Spleen (tissue), 11 donors: Measurements from ENCODE around the gene TMEM158. TPM values are rescaled to one million over a fixed set of nuclear protein-coding genes. Genes with fewer than 3 reads are reported as not detected.

Experiments used
- DNase-seq: peaks from one replicate; pipeline ENCODE4 v3.0.0-alpha.2; 2020
- H3K27ac ChIP-seq, 8 donors: fragments of 200-600 bp; sonication (generic) in 7 of 8; 1 replicate in 4 of 8; 2 replicates in 4 of 8; pipeline versions ENCODE4 v1.5.0 to v1.8.0; 2016 to 2021; ENCODE audit warnings: inconsistent platforms in 4 of 8, mild to moderate bottlenecking in 4 of 8, moderate library complexity in 1 of 8
- H3K27me3 ChIP-seq, 7 donors: fragments of 200-600 bp; sonication (generic) in 6 of 7; replicated peaks in 1 of 7; 1 replicate in 4 of 7; 2 replicates in 3 of 7; pipeline versions ENCODE4 v1.5.0 to v1.8.0; 2016 to 2021; ENCODE audit warnings: inconsistent platforms in 3 of 7, mild to moderate bottlenecking in 1 of 7
- H3K36me3 ChIP-seq, 6 donors: fragments of 200-600 bp; sonication (generic) in 5 of 6; 1 replicate in 4 of 6; 2 replicates in 2 of 6; pipeline versions ENCODE4 v1.5.0 to v1.8.0; 2016 to 2021; ENCODE audit warnings: inconsistent platforms in 2 of 6
- H3K4me1 ChIP-seq, 6 donors: fragments of 200-600 bp; sonication (generic) in 5 of 6; 1 replicate in 3 of 6; 2 replicates in 3 of 6; pipeline versions ENCODE4 v1.5.0 to v1.8.0; 2016 to 2021; ENCODE audit warnings: inconsistent platforms in 3 of 6
- H3K4me3 ChIP-seq, 8 donors: fragments of 200-600 bp; sonication (generic) in 7 of 8; 1 replicate in 4 of 8; 2 replicates in 4 of 8; pipeline versions ENCODE4 v1.5.0 to v1.8.0; 2016 to 2021; ENCODE audit warnings: inconsistent platforms in 4 of 8, mild to moderate bottlenecking in 4 of 8, moderate library complexity in 2 of 8
- H3K9me3 ChIP-seq, 8 donors: fragments of 200-600 bp; sonication (generic) in 7 of 8; 1 replicate in 4 of 8; 2 replicates in 4 of 8; pipeline versions ENCODE4 v1.5.0 to v1.8.0; 2016 to 2021; ENCODE audit warnings: inconsistent platforms in 4 of 8
- POLR2A ChIP-seq, 3 donors: fragments of 450-650 bp; IDR thresholded peaks; one replicate each; pipeline ENCODE4 v1.5.1; 2017; ENCODE audit warnings: antibody characterized with exemption in 3 of 3, mild to moderate bottlenecking in 1 of 3
- POLR2AphosphoS5 ChIP-seq, 3 donors: sonication (generic); formaldehyde crosslinking; IDR thresholded peaks; one replicate each; pipeline ENCODE4 v1.5.1; 2017; ENCODE audit warnings: antibody characterized with exemption in 3 of 3
- WGBS, 5 donors: extraction: QIAGEN DNeasy Blood & Tissue Kit in 3 of 5; methylation state at CpG; one replicate each; pipeline versions ENCODE4 v1.1.5 to v1.1.7; 2013 to 2018; 5-methylcytosine and 5-hydroxymethylcytosine counted together
- intact Hi-C: fragments of 100-400 bp; cut with DNase I; formaldehyde crosslinking; loops from one replicate; pipeline ENCODE4 v1.15.0; 2023; ENCODE audit warnings: low total_unique reads
- polyA plus RNA-seq, 3 donors: library from polyadenylated mRNA; stranded (reverse); fragments of 200-250 nt; gene quantifications; one replicate each; pipeline ENCODE4 v1.2.1, GENCODE V29; 2013
- total RNA-seq, 7 donors: library from RNA; depleted of rRNA in 3 of 7; stranded (reverse); fragments of >200 nt in 3 of 7; fragmentation: NEBNext Ultra II Directional in 4 of 7; extraction: Animal tissue kit (Norgen Biotek cat#: 25700) in 4 of 7; gene quantifications; one replicate each; pipeline versions ENCODE4 v1.1.0 to v1.2.1, GENCODE V29; 2016 to 2021
- TF ChIP-seq, protein P1 (sequence below), 11 experiments: fragments of 200-600 bp in 7 of 11; fragments of 450-650 bp in 4 of 11; sonication (generic) in 4 of 11; IDR thresholded peaks in 8 of 11; conservative IDR thresholded peaks in 3 of 11; 1 replicate in 7 of 11; 2 replicates in 4 of 11; pipeline versions ENCODE4 v1.4.0 to v1.8.0; 2016 to 2021; ENCODE audit warnings: antibody characterized with exemption in 11 of 11, inconsistent platforms in 4 of 11, mild to moderate bottlenecking in 1 of 11
- donor health status: healthy with polysubstance abuse.
- donor health status: DM: no; HTN: no; CAD: no; lungs with moderate emphysema.
- donor health status: DM: no; HTN: no; CAD: no.
- donor health status: Bipolar disorder and iron deficiency.
- donor health status: healthy.
- donor health status: DM: no; HTN: no; CAD: no.
- donor health status: DM: yes; HTN: yes; CAD: no.

The TMEM158 gene
- total and polyA plus RNA-seq, 10 donors, result 0.26 to 1.7 (median 0.79) TPM; not detected in 1

DNA sequence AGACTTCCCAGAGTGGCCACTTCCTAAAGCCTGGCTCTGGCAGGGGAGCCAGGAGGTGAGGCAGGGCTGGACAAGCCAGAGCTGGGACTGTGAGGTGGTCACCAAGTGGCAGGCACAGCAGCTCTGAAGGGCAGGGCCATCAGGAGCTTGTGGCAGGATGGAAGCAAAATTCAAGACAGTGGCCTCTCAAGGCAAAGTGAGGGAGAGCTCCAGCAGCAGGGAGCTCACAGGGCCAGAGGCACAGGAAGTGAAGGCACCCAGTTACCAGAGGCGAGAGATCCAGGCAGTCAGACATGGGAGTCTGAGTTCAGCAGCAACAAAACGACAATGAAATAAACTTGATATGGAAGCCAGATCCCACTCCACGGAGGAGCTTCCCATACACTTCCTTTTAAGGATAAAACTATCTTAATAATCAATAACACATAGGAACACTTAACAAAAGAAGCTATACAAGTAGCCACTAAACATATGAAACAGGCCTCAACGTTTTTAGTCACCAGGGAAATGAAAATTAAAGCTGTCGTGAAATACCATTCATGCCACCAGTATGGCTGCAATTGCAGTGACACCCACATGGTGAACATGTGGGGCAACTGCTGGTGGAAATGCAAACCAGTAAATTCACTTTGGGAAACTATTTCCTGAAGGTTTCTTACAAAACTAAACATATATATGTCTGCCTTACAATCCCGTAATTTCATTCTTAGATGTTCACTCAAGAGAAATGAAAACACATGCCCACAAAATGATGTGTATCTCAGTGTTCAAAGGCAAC lies 35.4 kb upstream of the TMEM158 start:
- Histone ChIP-seq H3K36me3 (no peaks in the 10 kb centered on the region), H3K27me3 (no peaks in the 10 kb centered on the region), H3K27ac (no peak overlapping the region), H3K4me3 (no peak overlapping the region), H3K9me3 (no peaks in the 10 kb centered on the region), H3K4me1 (no peaks in the 10 kb centered on the region)
- WGBS, 5 donors, result 65 to 79% (median 69%) methylated on average over 6 of the region's 6 CpGs
- intact Hi-C loops, result no loop called here
- TF ChIP-seq POLR2A (IDR thresholded peaks at IDR 0.05), result no peak
- TF ChIP-seq POLR2AphosphoS5 (IDR thresholded peaks at IDR 0.05), result no peak
- no peak for DNase-seq

DNA sequence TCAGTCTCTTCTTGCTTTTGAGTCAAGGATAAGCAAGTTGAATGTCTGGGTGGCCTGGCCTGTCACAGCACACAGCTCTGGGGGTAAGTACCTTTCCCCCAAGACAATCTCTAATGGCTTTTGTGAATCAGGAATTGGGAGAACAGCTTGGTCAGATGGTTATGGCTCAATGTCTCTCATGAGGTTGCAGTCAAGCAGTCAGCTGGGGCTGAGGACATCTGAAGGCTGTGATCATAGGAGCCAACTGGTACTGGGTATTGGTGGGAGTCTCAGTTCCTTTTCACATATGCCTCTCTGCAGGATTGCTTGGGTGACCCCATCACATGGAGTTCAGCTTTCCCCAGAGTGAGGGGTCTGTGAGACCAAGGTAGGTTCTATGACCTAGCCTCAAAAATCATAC lies 33.0 kb upstream of the TMEM158 start:
- Histone ChIP-seq H3K36me3 (no peaks in the 10 kb centered on the region), H3K27me3 (no peaks in the 10 kb centered on the region), H3K9me3 (no peaks in the 10 kb centered on the region), H3K4me3 (no peak overlapping the region), H3K4me1 (no peaks in the 10 kb centered on the region), H3K27ac (no peak overlapping the region)
- no peak for DNase-seq
- intact Hi-C loops, result no loop called here
- no peak for TF ChIP-seq POLR2AphosphoS5 (IDR thresholded peaks at IDR 0.05)
- TF ChIP-seq POLR2A (IDR thresholded peaks at IDR 0.05), result no peak
- TF ChIP-seq, protein P1, sequence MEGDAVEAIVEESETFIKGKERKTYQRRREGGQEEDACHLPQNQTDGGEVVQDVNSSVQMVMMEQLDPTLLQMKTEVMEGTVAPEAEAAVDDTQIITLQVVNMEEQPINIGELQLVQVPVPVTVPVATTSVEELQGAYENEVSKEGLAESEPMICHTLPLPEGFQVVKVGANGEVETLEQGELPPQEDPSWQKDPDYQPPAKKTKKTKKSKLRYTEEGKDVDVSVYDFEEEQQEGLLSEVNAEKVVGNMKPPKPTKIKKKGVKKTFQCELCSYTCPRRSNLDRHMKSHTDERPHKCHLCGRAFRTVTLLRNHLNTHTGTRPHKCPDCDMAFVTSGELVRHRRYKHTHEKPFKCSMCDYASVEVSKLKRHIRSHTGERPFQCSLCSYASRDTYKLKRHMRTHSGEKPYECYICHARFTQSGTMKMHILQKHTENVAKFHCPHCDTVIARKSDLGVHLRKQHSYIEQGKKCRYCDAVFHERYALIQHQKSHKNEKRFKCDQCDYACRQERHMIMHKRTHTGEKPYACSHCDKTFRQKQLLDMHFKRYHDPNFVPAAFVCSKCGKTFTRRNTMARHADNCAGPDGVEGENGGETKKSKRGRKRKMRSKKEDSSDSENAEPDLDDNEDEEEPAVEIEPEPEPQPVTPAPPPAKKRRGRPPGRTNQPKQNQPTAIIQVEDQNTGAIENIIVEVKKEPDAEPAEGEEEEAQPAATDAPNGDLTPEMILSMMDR (IDR thresholded peaks at IDR 0.05 in 8 of 11, conservative IDR thresholded peaks at IDR 0.05 in 3 of 11), result no peak

DNA sequence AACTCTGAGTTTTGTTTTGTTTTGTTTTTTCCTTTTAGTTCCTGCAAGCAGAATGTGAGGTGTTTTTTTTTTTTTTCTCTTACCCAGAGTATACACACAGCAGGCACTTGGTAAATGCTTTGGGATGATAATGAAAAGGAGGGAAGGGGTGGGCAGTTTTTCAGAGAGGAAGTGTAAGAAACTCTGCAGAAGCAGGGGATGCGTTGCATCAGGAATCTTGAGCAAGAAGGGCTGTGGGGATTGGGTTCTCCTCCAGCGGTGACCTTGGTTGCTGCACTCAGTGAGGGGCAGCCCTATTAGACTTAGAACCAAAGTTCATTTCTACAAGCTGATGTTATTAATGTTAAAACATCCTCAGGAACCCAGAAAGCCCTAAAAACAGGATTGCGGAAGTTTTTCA lies 32.2 kb upstream of the TMEM158 start:
- Histone ChIP-seq H3K4me3 (no peak overlapping the region), H3K27ac (no peak overlapping the region), H3K27me3 (no peaks in the 10 kb centered on the region), H3K36me3 (no peaks in the 10 kb centered on the region), H3K9me3 (no peaks in the 10 kb centered on the region), H3K4me1 (no peaks in the 10 kb centered on the region)
- intact Hi-C loops, result no loop called here
- DNase-seq, result no peak
- TF ChIP-seq POLR2A (IDR thresholded peaks at IDR 0.05), result no peak
- no peak for TF ChIP-seq POLR2AphosphoS5 (IDR thresholded peaks at IDR 0.05)
- TF ChIP-seq, protein P1 (IDR thresholded peaks at IDR 0.05 in 8 of 11, conservative IDR thresholded peaks at IDR 0.05 in 3 of 11), result no peak
- 54 to 76% (median 59%) methylated on average over 3 of the region's 3 CpGs for WGBS, 5 donors

DNA sequence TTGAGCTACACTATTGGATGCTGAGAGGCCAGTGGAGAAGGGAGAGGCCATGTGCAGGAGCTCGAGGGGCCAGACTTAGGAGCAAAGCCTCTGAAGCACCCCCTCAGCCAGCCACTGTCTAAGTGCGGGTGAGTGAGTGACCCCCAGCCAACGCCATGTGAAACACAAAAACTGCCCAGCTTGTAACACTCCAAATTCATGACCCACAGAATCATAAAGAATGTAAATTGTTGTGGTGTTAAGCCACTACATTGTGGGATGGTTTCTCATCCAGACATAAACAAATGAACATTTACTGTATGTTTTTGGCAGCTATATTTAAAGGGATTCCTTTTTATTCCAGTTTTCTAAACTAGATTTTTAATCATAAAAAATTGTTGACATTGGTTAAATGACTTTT lies 27.2 kb upstream of the TMEM158 start:
- Histone ChIP-seq H3K9me3 (no peaks in the 10 kb centered on the region), H3K27ac (no peak overlapping the region), H3K4me1 (peaks cover 0 to 6% (median 0%) of the 10 kb centered on the region in 6 donors), H3K4me3 (no peak overlapping the region), H3K36me3 (no peaks in the 10 kb centered on the region), H3K27me3 (no peaks in the 10 kb centered on the region)
- WGBS, 5 donors, result 81 to 95% (median 87%) methylated on average over 3 of the region's 3 CpGs
- DNase-seq, result no peak
- intact Hi-C loops, result no loop called here
- TF ChIP-seq, protein P1 (IDR thresholded peaks at IDR 0.05 in 8 of 11, conservative IDR thresholded peaks at IDR 0.05 in 3 of 11), result no peak
- TF ChIP-seq POLR2A (IDR thresholded peaks at IDR 0.05) (no peak), POLR2AphosphoS5 (IDR thresholded peaks at IDR 0.05) (no peak)
